Cerebellar cortex (tissue), 1 donor: Measurements from ENCODE around the gene TUT1.
"Not testable (repeated sequence)": the region's sequence is repeated elsewhere in the genome, so short reads cannot be mapped to it uniquely, and the experiment has no call there.

ENCODE experiments used
- DNase-seq: peaks from one replicate; pipeline ENCODE4 v3.0.0-alpha.2; 2015; ENCODE audit warnings: low spot score

Gene TUT1

GRCh38 chr11:62556108-62556874, 35.0 kb downstream of the TUT1 start:
- DNase-seq = peak; percentile 93

- DNase-seq = no peak
These were observed 35.7 kb downstream of the TUT1 start for GRCh38 chr11:62555464-62556107.

GRCh38 chr11:62554387-62555167, 36.7 kb downstream of the TUT1 start:
- DNase-seq = no peak

- DNase-seq = no peak
These were observed 37.4 kb downstream of the TUT1 start for GRCh38 chr11:62553839-62554361.

GRCh38 chr11:62553080-62553838, 38.1 kb downstream of the TUT1 start:
- DNase-seq = peak; percentile 77

GRCh38 chr11:62552485-62553079, 38.7 kb downstream of the TUT1 start:
- DNase-seq = no peak

- not testable (repeated sequence) for DNase-seq
These were observed 40.8 kb downstream of the TUT1 start for GRCh38 chr11:62550478-62550877.

GRCh38 chr11:62548545-62549335, 42.6 kb downstream of the TUT1 start:
- DNase-seq = no peak

GRCh38 chr11:62547691-62548281, 43.5 kb downstream of the TUT1 start:
- DNase-seq = peak; percentile 43

GRCh38 chr11:62546929-62547625, 44.2 kb downstream of the TUT1 start:
- peak; percentile 54 for DNase-seq

GRCh38 chr11:62546244-62546928, 44.9 kb downstream of the TUT1 start, which contains the start of gene AHNAK:
Gene AHNAK (minus strand): TSS chr11:62546806. CDS start chr11:62536098, 10,708 bp downstream.
- DNase-seq = no peak

GRCh38 chr11:62545437-62546243, 45.7 kb downstream of the TUT1 start:
- DNase-seq = peak; percentile 77

- no peak for DNase-seq
These were observed 46.5 kb downstream of the TUT1 start for GRCh38 chr11:62544581-62545436.

GRCh38 chr11:62543680-62544444, 47.5 kb downstream of the TUT1 start:
- no peak for DNase-seq

- peak; percentile 73 for DNase-seq
These were observed 48.4 kb downstream of the TUT1 start for GRCh38 chr11:62542750-62543567.
